ENCODE data around the gene EXOC3L4. TPM values are rescaled to one million over a fixed set of nuclear protein-coding genes. Genes with fewer than 3 reads are reported as not detected.
A peak's percentile ranks its signal among the peaks of the same experiment; 100 is the strongest.

EXOC3L4 gene
- total RNA-seq, 2 experiments from 2014 or later: not detected

GRCh38 chr14:103074729-103075367 is 19.7 kb upstream of the EXOC3L4 start:
- POLR2A ChIA-PET: no interaction called here
- no peak for ATAC-seq (ENCODE audit: low read depth)
- Mint-ChIP-seq H3K9me3 (no peaks in the 10 kb centered on the region), H3K4me3 (no peak overlapping the region), H3K27me3 (peaks cover 4% of the 10 kb centered on the region), H3K36me3 (no peaks in the 10 kb centered on the region), H3K27ac (no peak overlapping the region), H3K4me1 (no peaks in the 10 kb centered on the region)
- DNase-seq: peak; percentile 26

- DNase-seq: peak; percentile 67
- no peaks in the 10 kb centered on the region for H3K36me3 Mint-ChIP-seq
- POLR2A ChIA-PET: no interaction called here
- no peaks in the 10 kb centered on the region for H3K4me1 Mint-ChIP-seq
- no peaks in the 10 kb centered on the region for H3K9me3 Mint-ChIP-seq
- no peak overlapping the region for H3K27ac Mint-ChIP-seq
- peak; percentile 77 for ATAC-seq (ENCODE audit: low read depth)
- no peak overlapping the region for H3K4me3 Mint-ChIP-seq
- peaks cover 3% of the 10 kb centered on the region for H3K27me3 Mint-ChIP-seq
These were observed 16.1 kb upstream of the EXOC3L4 start for GRCh38 chr14:103078420-103078749.

GRCh38 chr14:103078860-103079587 is 15.5 kb upstream of the EXOC3L4 start:
- Mint-ChIP-seq H3K9me3 (no peaks in the 10 kb centered on the region), H3K4me1 (no peaks in the 10 kb centered on the region)
- ATAC-seq (ENCODE audit: low read depth): no peak

GRCh38 chr14:103081951-103082350 is 12.6 kb upstream of the EXOC3L4 start:
- no peak for DNase-seq
- no peak overlapping the region for H3K27ac Mint-ChIP-seq
- POLR2A ChIA-PET: no interaction called here
- no peaks in the 10 kb centered on the region for H3K36me3 Mint-ChIP-seq
- no peak overlapping the region for H3K4me3 Mint-ChIP-seq
- H3K4me1 Mint-ChIP-seq: no peaks in the 10 kb centered on the region
- H3K9me3 Mint-ChIP-seq: no peaks in the 10 kb centered on the region
- no peak for ATAC-seq (ENCODE audit: low read depth)
- peaks cover 12% of the 10 kb centered on the region for H3K27me3 Mint-ChIP-seq

More at GRCh38 chr14:103078860-103079587, 15.5 kb upstream of the EXOC3L4 start:
- Mint-ChIP-seq H3K27me3 (peaks cover 3% of the 10 kb centered on the region), H3K36me3 (no peaks in the 10 kb centered on the region), H3K27ac (no peak overlapping the region), H3K4me3 (no peak overlapping the region)
- POLR2A ChIA-PET: no interaction called here
- peak; percentile 28 for DNase-seq

GRCh38 chr14:103084021-103084919 is 10.3 kb upstream of the EXOC3L4 start, which contains the start of gene LBHD2:
Gene LBHD2, plus strand, starts transcription at chr14:103084210. Its CDS starts 1,803 bp downstream, at chr14:103086013.
- POLR2A ChIA-PET: no interaction called here
- H3K27me3 Mint-ChIP-seq: peaks cover 12% of the 10 kb centered on the region
- no peak within 1 kb of the TSS for H3K27ac Mint-ChIP-seq
- H3K4me3 Mint-ChIP-seq: no peak within 1 kb of the TSS
- H3K36me3 Mint-ChIP-seq: no peaks in the 10 kb centered on the region
- no peaks in the 10 kb centered on the region for H3K4me1 Mint-ChIP-seq
- no peaks in the 10 kb centered on the region for H3K9me3 Mint-ChIP-seq
- ATAC-seq (ENCODE audit: low read depth) (no peak), DNase-seq (peak; percentile 29)

GRCh38 chr14:103085106-103086091 is 9.1 kb upstream of the EXOC3L4 start:
- H3K36me3 Mint-ChIP-seq: no peaks in the 10 kb centered on the region
- peaks cover 12% of the 10 kb centered on the region for H3K27me3 Mint-ChIP-seq
- no peaks in the 10 kb centered on the region for H3K9me3 Mint-ChIP-seq
- ATAC-seq (ENCODE audit: low read depth): no peak
- H3K4me1 Mint-ChIP-seq: no peaks in the 10 kb centered on the region
- H3K27ac Mint-ChIP-seq: no peak overlapping the region
- POLR2A ChIA-PET: no interaction called here
- peak; percentile 28 for DNase-seq
- no peak overlapping the region for H3K4me3 Mint-ChIP-seq

GRCh38 chr14:103086771-103087342 is 7.7 kb upstream of the EXOC3L4 start:
- Mint-ChIP-seq H3K36me3 (no peaks in the 10 kb centered on the region), H3K4me3 (no peak overlapping the region), H3K27me3 (peaks cover 15% of the 10 kb centered on the region), H3K4me1 (no peaks in the 10 kb centered on the region), H3K27ac (no peak overlapping the region), H3K9me3 (no peaks in the 10 kb centered on the region)
- POLR2A ChIA-PET: no interaction called here
- DNase-seq (no peak), ATAC-seq (ENCODE audit: low read depth) (no peak)

GRCh38 chr14:103087343-103087835 is 7.1 kb upstream of the EXOC3L4 start:
- Mint-ChIP-seq H3K27ac (no peak overlapping the region), H3K9me3 (no peaks in the 10 kb centered on the region), H3K4me1 (no peaks in the 10 kb centered on the region), H3K4me3 (no peak overlapping the region), H3K36me3 (no peaks in the 10 kb centered on the region), H3K27me3 (peaks cover 15% of the 10 kb centered on the region)
- ATAC-seq (ENCODE audit: low read depth): no peak
- DNase-seq: no peak
- POLR2A ChIA-PET: no interaction called here

GRCh38 chr14:103088921-103089320 is 5.6 kb upstream of the EXOC3L4 start:
- ATAC-seq (ENCODE audit: low read depth): no peak
- no peaks in the 10 kb centered on the region for H3K9me3 Mint-ChIP-seq
- POLR2A ChIA-PET: no interaction called here
- peaks cover 15% of the 10 kb centered on the region for H3K27me3 Mint-ChIP-seq
- DNase-seq: no peak
- no peaks in the 10 kb centered on the region for H3K4me1 Mint-ChIP-seq
- no peaks in the 10 kb centered on the region for H3K36me3 Mint-ChIP-seq
- H3K27ac Mint-ChIP-seq: no peak overlapping the region
- H3K4me3 Mint-ChIP-seq: no peak overlapping the region

GRCh38 chr14:103089386-103090335 is 4.9 kb upstream of the EXOC3L4 start:
- no peak overlapping the region for H3K27ac Mint-ChIP-seq
- no peak overlapping the region for H3K4me3 Mint-ChIP-seq
- no peaks in the 10 kb centered on the region for H3K4me1 Mint-ChIP-seq
- POLR2A ChIA-PET: no interaction called here
- ATAC-seq (ENCODE audit: low read depth): no peak
- peaks cover 12% of the 10 kb centered on the region for H3K27me3 Mint-ChIP-seq
- no peaks in the 10 kb centered on the region for H3K36me3 Mint-ChIP-seq
- DNase-seq: no peak
- no peaks in the 10 kb centered on the region for H3K9me3 Mint-ChIP-seq

GRCh38 chr14:103090481-103091020 is 4.0 kb upstream of the EXOC3L4 start:
- ATAC-seq (ENCODE audit: low read depth) (no peak), DNase-seq (no peak)
- H3K27ac Mint-ChIP-seq: no peak overlapping the region
- H3K9me3 Mint-ChIP-seq: no peaks in the 10 kb centered on the region
- H3K27me3 Mint-ChIP-seq: peaks cover 8% of the 10 kb centered on the region
- POLR2A ChIA-PET: no interaction called here
- no peaks in the 10 kb centered on the region for H3K4me1 Mint-ChIP-seq
- H3K36me3 Mint-ChIP-seq: no peaks in the 10 kb centered on the region
- peak overlapping the region; percentile 58 for H3K4me3 Mint-ChIP-seq

All from activated naive CD8-positive, alpha-beta T cell treated with anti-CD3 and anti-CD28 coated beads, Interleukin-2, amount 10 ng/mL, durations not matched to agents 7 days and 5 days (primary cell).